ENCODE results near the gene CMTM3.

Gene CMTM3

GRCh38 chr16:66649167-66649566 is 44.7 kb downstream of the CMTM3 start:
- in situ Hi-C loops (cut with MboI; ENCODE audit: low sequenced_read_pairs, unreplicated experiment): no loop called here
- TF ChIP-seq CTCF (IDR thresholded peaks at IDR 0.05; ENCODE audit: borderline replicate concordance, control extremely low read depth, extremely low read depth, insufficient read depth, missing control alignments): no peak
- DNase-seq (ENCODE audit: low spot score): no peak

- TF ChIP-seq CTCF (IDR thresholded peaks at IDR 0.05; ENCODE audit: borderline replicate concordance, control extremely low read depth, extremely low read depth, insufficient read depth, missing control alignments): no peak
- in situ Hi-C loops (cut with MboI; ENCODE audit: low sequenced_read_pairs, unreplicated experiment): no loop called here
- no peak for DNase-seq (ENCODE audit: low spot score)
These were observed 45.2 kb downstream of the CMTM3 start for GRCh38 chr16:66649636-66650205.

- peak; percentile 80 for DNase-seq (ENCODE audit: low spot score)
- peak; percentile 80 for TF ChIP-seq CTCF (IDR thresholded peaks at IDR 0.05; ENCODE audit: borderline replicate concordance, control extremely low read depth, extremely low read depth, insufficient read depth, missing control alignments)
- in situ Hi-C loops (cut with MboI; ENCODE audit: low sequenced_read_pairs, unreplicated experiment): no loop called here
These were observed 46.4 kb downstream of the CMTM3 start for GRCh38 chr16:66650707-66651473.

DNA sequence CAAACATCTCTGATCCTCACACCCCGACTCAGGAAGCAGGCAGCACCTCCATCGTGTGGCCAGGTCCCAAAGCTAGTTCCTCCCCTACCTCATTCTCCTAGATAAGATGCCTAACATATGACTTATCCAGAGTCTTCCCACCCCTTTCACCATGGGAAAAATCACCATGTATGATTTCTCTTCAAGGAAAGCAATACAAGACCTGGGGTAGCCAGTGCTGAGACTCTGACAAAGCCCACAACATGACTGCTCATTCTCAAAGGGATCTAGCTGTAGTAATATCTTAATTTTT is 46.9 kb downstream of the CMTM3 start:
- in situ Hi-C loops (cut with MboI; ENCODE audit: low sequenced_read_pairs, unreplicated experiment): no loop called here
- no peak for DNase-seq (ENCODE audit: low spot score)
- no peak for TF ChIP-seq CTCF (IDR thresholded peaks at IDR 0.05; ENCODE audit: borderline replicate concordance, control extremely low read depth, extremely low read depth, insufficient read depth, missing control alignments)

DNA sequence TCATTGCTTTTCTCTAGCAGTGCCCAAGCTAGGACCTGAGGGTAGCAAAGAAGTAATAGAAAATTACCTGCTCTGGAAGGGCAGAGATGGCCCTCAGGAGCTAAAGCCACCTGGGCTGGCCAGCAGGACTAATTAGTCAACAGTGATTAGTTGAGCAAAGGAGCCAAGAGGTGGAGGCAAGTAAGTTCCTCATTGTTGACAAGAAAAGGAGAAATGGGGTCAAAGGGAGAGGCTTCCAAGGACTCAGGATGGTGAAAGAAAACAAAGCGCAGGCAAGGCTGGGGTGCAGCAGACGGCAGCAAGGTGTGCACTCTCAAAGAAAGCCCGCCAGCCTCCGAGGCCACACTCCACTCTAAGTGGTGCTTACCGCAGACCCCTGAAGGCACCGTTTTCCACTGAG is 47.5 kb downstream of the CMTM3 start:
- in situ Hi-C loops (cut with MboI; ENCODE audit: low sequenced_read_pairs, unreplicated experiment): no loop called here
- no peak for DNase-seq (ENCODE audit: low spot score)
- TF ChIP-seq CTCF (IDR thresholded peaks at IDR 0.05; ENCODE audit: borderline replicate concordance, control extremely low read depth, extremely low read depth, insufficient read depth, missing control alignments): no peak

- in situ Hi-C loops (cut with MboI; ENCODE audit: low sequenced_read_pairs, unreplicated experiment): no loop called here
- DNase-seq (ENCODE audit: low spot score): no peak
- no peak for TF ChIP-seq CTCF (IDR thresholded peaks at IDR 0.05; ENCODE audit: borderline replicate concordance, control extremely low read depth, extremely low read depth, insufficient read depth, missing control alignments)
These were observed 48.3 kb downstream of the CMTM3 start for GRCh38 chr16:66652661-66653360.

Data from GM13976 (cell line).